Spleen (tissue), 7 donors: ENCODE measurements around the gene PLEKHF1.

Experiments used
- POLR2A ChIP-seq, 3 donors: fragments of 450-650 bp; IDR thresholded peaks; one replicate each; pipeline ENCODE4 v1.5.1; 2017; ENCODE audit warnings: antibody characterized with exemption in 3 of 3, mild to moderate bottlenecking in 1 of 3
- POLR2AphosphoS5 ChIP-seq, 3 donors: sonication (generic); formaldehyde crosslinking; IDR thresholded peaks; one replicate each; pipeline ENCODE4 v1.5.1; 2017; ENCODE audit warnings: antibody characterized with exemption in 3 of 3
- TF ChIP-seq, protein P1 (sequence below), 11 experiments: fragments of 200-600 bp in 7 of 11; fragments of 450-650 bp in 4 of 11; sonication (generic) in 4 of 11; IDR thresholded peaks in 8 of 11; conservative IDR thresholded peaks in 3 of 11; 1 replicate in 7 of 11; 2 replicates in 4 of 11; pipeline versions ENCODE4 v1.4.0 to v1.8.0; 2016 to 2021; ENCODE audit warnings: antibody characterized with exemption in 11 of 11, inconsistent platforms in 4 of 11, mild to moderate bottlenecking in 1 of 11
- donor health status: DM: no; HTN: no; CAD: no; lungs with moderate emphysema.
- donor health status: DM: no; HTN: no; CAD: no.
- donor health status: DM: no; HTN: no; CAD: no.

DNA sequence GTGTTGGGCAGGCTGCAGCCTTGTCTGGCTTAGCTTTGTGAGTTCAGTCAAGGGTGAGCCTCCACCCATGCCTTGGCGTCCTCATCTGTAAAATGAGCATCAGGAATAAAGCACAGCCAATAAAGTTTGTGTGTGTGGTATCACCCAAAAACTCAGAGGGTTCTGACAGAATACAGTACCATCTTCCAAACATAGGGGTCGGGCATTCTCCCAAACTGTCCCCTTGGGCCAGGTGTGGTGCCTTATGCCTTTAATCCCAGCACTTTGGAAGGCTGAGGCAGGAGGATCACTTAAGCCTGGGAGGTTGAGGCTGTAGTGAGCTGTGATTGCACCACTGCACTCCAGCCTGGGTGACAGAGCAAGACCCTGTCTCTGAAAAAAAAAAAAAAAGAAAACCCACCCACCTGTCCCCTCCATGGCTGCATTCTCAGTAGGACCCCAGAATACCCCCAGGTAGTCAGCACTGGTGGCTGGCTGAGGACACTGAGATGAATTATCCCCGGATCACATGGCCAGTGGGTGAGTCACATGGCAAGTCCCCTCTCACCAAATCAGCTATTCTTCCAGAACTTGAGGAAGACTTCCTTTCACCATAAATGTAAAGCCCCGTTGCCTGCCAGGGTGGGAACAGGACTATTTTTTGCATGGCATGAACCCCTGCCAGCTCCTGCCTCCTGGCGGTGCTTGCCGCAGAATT lies 40.6 kb upstream of the PLEKHF1 start:
- no peak for TF ChIP-seq POLR2A (IDR thresholded peaks at IDR 0.05)
- no peak for TF ChIP-seq POLR2AphosphoS5 (IDR thresholded peaks at IDR 0.05)
- TF ChIP-seq, protein P1, sequence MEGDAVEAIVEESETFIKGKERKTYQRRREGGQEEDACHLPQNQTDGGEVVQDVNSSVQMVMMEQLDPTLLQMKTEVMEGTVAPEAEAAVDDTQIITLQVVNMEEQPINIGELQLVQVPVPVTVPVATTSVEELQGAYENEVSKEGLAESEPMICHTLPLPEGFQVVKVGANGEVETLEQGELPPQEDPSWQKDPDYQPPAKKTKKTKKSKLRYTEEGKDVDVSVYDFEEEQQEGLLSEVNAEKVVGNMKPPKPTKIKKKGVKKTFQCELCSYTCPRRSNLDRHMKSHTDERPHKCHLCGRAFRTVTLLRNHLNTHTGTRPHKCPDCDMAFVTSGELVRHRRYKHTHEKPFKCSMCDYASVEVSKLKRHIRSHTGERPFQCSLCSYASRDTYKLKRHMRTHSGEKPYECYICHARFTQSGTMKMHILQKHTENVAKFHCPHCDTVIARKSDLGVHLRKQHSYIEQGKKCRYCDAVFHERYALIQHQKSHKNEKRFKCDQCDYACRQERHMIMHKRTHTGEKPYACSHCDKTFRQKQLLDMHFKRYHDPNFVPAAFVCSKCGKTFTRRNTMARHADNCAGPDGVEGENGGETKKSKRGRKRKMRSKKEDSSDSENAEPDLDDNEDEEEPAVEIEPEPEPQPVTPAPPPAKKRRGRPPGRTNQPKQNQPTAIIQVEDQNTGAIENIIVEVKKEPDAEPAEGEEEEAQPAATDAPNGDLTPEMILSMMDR (IDR thresholded peaks at IDR 0.05 in 8 of 11, conservative IDR thresholded peaks at IDR 0.05 in 3 of 11), result no peak
